HepG2 (cell line): ENCODE results near the gene FOXA1. TPM values are rescaled to one million over a fixed set of nuclear protein-coding genes. Genes with fewer than 3 reads are reported as not detected.
A peak's percentile ranks its signal among the peaks of the same experiment; 100 is the strongest.

Experiments
- CC2D1A ChIP-seq: sonication (generic); formaldehyde crosslinking; IDR thresholded peaks from 2 replicates; pipeline ENCODE4 v1.8.1; 2023; ENCODE audit warnings: mild to moderate bottlenecking, missing genetic modification reagents
- CCDC6 ChIP-seq: sonication (generic); formaldehyde crosslinking; IDR thresholded peaks from 2 replicates; pipeline ENCODE4 v1.8.1; 2022; ENCODE audit warnings: mild to moderate bottlenecking, missing genetic modification reagents, moderate library complexity
- CENPT ChIP-seq: sonication (generic); formaldehyde crosslinking; IDR thresholded peaks from 2 replicates; pipeline ENCODE4 v1.8.0; 2022; ENCODE audit warnings: low read depth, mild to moderate bottlenecking, moderate library complexity, missing genetic modification reagents
- E2F1 ChIP-seq: sonication (generic); formaldehyde crosslinking; IDR thresholded peaks from 2 replicates; pipeline ENCODE4 v1.5.0; 2020; ENCODE audit warnings: missing genetic modification reagents
- EED ChIP-seq: sonication (generic); formaldehyde crosslinking; IDR thresholded peaks from 2 replicates; pipeline ENCODE4 v1.5.0; 2020; ENCODE audit warnings: mild to moderate bottlenecking, missing genetic modification reagents
- MAFF ChIP-seq: IDR thresholded peaks from 2 replicates; pipeline ENCODE4 v1.6.1; 2011; ENCODE audit warnings: low read depth, low read length, improper control_type of control experiment
- POGK ChIP-seq: sonication (generic); formaldehyde crosslinking; conservative IDR thresholded peaks from 2 replicates; pipeline ENCODE4 v1.8.0; 2022; ENCODE audit warnings: mild to moderate bottlenecking, moderate library complexity, missing genetic modification reagents
- RARG ChIP-seq: sonication (generic); formaldehyde crosslinking; IDR thresholded peaks from 2 replicates; pipeline ENCODE4 v1.4.0; 2020; ENCODE audit warnings: low read depth, mild to moderate bottlenecking, missing genetic modification reagents
- REL ChIP-seq: sonication (generic); formaldehyde crosslinking; conservative IDR thresholded peaks from 2 replicates; pipeline ENCODE4 v1.8.0; 2022; ENCODE audit warnings: mild to moderate bottlenecking, missing genetic modification reagents, moderate library complexity
- SIX4 ChIP-seq: sonication (generic); formaldehyde crosslinking; IDR thresholded peaks from 2 replicates; pipeline ENCODE4 v1.4.0; 2020; ENCODE audit warnings: missing genetic modification reagents
- SOX5 ChIP-seq: IDR thresholded peaks from 2 replicates; pipeline ENCODE4 v1.6.1; 2016; ENCODE audit warnings: borderline replicate concordance
- TBL1XR1 ChIP-seq: fragments of 150-350 bp; IDR thresholded peaks from 2 replicates; pipeline ENCODE4 v1.6.1; 2014; ENCODE audit warnings: borderline replicate concordance, low read length; ENCODE audit not compliant: partially characterized antibody
- TBX3 ChIP-seq: fragments of 450-650 bp; IDR thresholded peaks from 2 replicates; pipeline ENCODE4 v1.6.1; 2017; ENCODE audit warnings: antibody characterized with exemption, mild to moderate bottlenecking, inconsistent platforms, borderline replicate concordance
- TCF12 ChIP-seq, 2 experiments: fragments of 450-650 bp in 1 of 2; sonication (generic) in 1 of 2; formaldehyde crosslinking in 1 of 2; IDR thresholded peaks; 2 replicates each; pipeline versions ENCODE4 v1.6.1 to v1.8.0; 2017 to 2022; ENCODE audit warnings: antibody characterized with exemption in 1 of 2, mild to moderate bottlenecking in 1 of 2, missing genetic modification reagents in 1 of 2, moderate library complexity in 1 of 2
- ZBTB33 ChIP-seq: sonication (generic); formaldehyde crosslinking; IDR thresholded peaks from 2 replicates; pipeline ENCODE4 v1.4.0; 2020; ENCODE audit warnings: missing genetic modification reagents
- ZBTB38 ChIP-seq: sonication (generic); formaldehyde crosslinking; IDR thresholded peaks from 2 replicates; pipeline ENCODE4 v1.5.1; 2020; ENCODE audit warnings: mild to moderate bottlenecking, missing genetic modification reagents
- ZNF138 ChIP-seq: sonication (generic); formaldehyde crosslinking; IDR thresholded peaks from 2 replicates; pipeline ENCODE4 v1.5.0; 2020; ENCODE audit warnings: mild to moderate bottlenecking, low read depth, missing genetic modification reagents
- ZNF580 ChIP-seq: IDR thresholded peaks from 2 replicates; pipeline ENCODE4 v1.6.1; 2016; ENCODE audit warnings: low read depth, borderline replicate concordance
- ZNF772 ChIP-seq: sonication (generic); formaldehyde crosslinking; IDR thresholded peaks from 2 replicates; pipeline ENCODE4 v1.5.0; 2020; ENCODE audit warnings: mild to moderate bottlenecking, missing genetic modification reagents
- polyA plus RNA-seq, 8 experiments: library from polyadenylated mRNA; depleted of rRNA in 3 of 8; stranded (reverse) in 7 of 8; unstranded in 1 of 8; fragments of >200 nt; fragmentation: Illumina TruSeq in 4 of 8; extraction: Trizol in 4 of 8; gene quantifications; 2 replicates each; pipeline versions ENCODE4 v1.2.1 to v1.2.3, GENCODE V29; 2011 to 2016; ENCODE audit warnings: low read depth in 4 of 8, missing spikeins in 1 of 8, mixed read lengths in 1 of 8; ENCODE audit not compliant: insufficient read depth in 1 of 8
- total RNA-seq, 5 experiments: library from RNA; depleted of rRNA; stranded (reverse); fragments of >200 nt; fragmentation: Illumina TruSeq; extraction: Trizol; gene quantifications; 2 replicates each; pipeline ENCODE4 v1.2.3, GENCODE V29; 2016; ENCODE audit warnings: low read depth in 1 of 5
- TF ChIP-seq, protein P1 (sequence below): sonication (generic); formaldehyde crosslinking; IDR thresholded peaks from 2 replicates; pipeline ENCODE4 v1.4.0; 2020; ENCODE audit warnings: missing genetic modification reagents
- TF ChIP-seq, protein P2 (sequence below): sonication (generic); IDR thresholded peaks from 2 replicates; pipeline ENCODE4 v1.6.1; 2016; ENCODE audit warnings: low read depth, borderline replicate concordance
- TF ChIP-seq, protein P3 (sequence below): sonication (generic); formaldehyde crosslinking; IDR thresholded peaks from 2 replicates; pipeline ENCODE4 v1.4.0; 2020; ENCODE audit warnings: mild to moderate bottlenecking, missing genetic modification reagents

The FOXA1 gene
- total and polyA plus RNA-seq, 2 of the 13 experiments (the other 11 are each of a cell fraction or from before 2014, with no cell fraction given): 43.4 to 58.6 TPM

GRCh38 chr14:37591941-37592481 lies 3.0 kb downstream of the FOXA1 start (continued):
- TF ChIP-seq, protein P1, sequence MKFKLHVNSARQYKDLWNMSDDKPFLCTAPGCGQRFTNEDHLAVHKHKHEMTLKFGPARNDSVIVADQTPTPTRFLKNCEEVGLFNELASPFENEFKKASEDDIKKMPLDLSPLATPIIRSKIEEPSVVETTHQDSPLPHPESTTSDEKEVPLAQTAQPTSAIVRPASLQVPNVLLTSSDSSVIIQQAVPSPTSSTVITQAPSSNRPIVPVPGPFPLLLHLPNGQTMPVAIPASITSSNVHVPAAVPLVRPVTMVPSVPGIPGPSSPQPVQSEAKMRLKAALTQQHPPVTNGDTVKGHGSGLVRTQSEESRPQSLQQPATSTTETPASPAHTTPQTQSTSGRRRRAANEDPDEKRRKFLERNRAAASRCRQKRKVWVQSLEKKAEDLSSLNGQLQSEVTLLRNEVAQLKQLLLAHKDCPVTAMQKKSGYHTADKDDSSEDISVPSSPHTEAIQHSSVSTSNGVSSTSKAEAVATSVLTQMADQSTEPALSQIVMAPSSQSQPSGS (CRISPR knock-in tag): no peak
- TF ChIP-seq, protein P2, sequence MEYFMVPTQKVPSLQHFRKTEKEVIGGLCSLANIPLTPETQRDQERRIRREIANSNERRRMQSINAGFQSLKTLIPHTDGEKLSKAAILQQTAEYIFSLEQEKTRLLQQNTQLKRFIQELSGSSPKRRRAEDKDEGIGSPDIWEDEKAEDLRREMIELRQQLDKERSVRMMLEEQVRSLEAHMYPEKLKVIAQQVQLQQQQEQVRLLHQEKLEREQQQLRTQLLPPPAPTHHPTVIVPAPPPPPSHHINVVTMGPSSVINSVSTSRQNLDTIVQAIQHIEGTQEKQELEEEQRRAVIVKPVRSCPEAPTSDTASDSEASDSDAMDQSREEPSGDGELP: no peak
- no peak for TF ChIP-seq ZNF138 (CRISPR knock-in tag)
- no peak for TF ChIP-seq EED (CRISPR knock-in tag)
- no peak for TF ChIP-seq RARG
- TF ChIP-seq, protein P3, sequence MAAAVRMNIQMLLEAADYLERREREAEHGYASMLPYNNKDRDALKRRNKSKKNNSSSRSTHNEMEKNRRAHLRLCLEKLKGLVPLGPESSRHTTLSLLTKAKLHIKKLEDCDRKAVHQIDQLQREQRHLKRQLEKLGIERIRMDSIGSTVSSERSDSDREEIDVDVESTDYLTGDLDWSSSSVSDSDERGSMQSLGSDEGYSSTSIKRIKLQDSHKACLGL: peak; percentile 42; the same call in 1 of the 2 replicates
- no peak for TF ChIP-seq POGK (CRISPR knock-in tag)
- TF ChIP-seq REL (CRISPR knock-in tag): no peak
- TF ChIP-seq ZBTB38: no peak
- no peak for TF ChIP-seq E2F1
- TF ChIP-seq CENPT (CRISPR knock-in tag): no peak
- no peak for TF ChIP-seq SIX4
- no peak for TF ChIP-seq CC2D1A (CRISPR knock-in tag)
- no peak for TF ChIP-seq ZNF580 (CRISPR knock-in tag)
- TF ChIP-seq TBL1XR1: no peak
- TF ChIP-seq ZNF772 (CRISPR knock-in tag): no peak
- TF ChIP-seq CCDC6 (CRISPR knock-in tag): 0 out of 2 replicates have a peak, but pooled peaks have one; percentile 36
- no peak for TF ChIP-seq MAFF
- no peak for TF ChIP-seq TCF12 (IDR thresholded peaks at IDR 0.05)
- TF ChIP-seq TCF12 (CRISPR knock-in tag; IDR thresholded peaks at IDR 0.05): no peak
- no peak for TF ChIP-seq TBX3
- TF ChIP-seq SOX5 (CRISPR knock-in tag): no peak
- TF ChIP-seq ZBTB33: peak; percentile 45
